Lower leg skin (tissue), 3 donors: Measurements from ENCODE around the gene PSMD4.

ENCODE experiments used
- CTCF ChIP-seq, 3 donors: fragments of 450-650 bp; IDR thresholded peaks; one replicate each; pipeline ENCODE4 v1.5.1; 2016; ENCODE audit warnings: antibody characterized with exemption in 3 of 3, mild to moderate bottlenecking in 3 of 3, moderate library complexity in 2 of 3
- POLR2A ChIP-seq, 2 donors: fragments of 450-650 bp; IDR thresholded peaks; one replicate each; pipeline ENCODE4 v1.6.1; 2016 to 2017; ENCODE audit warnings: antibody characterized with exemption in 2 of 2, mild to moderate bottlenecking in 1 of 2, moderate library complexity in 1 of 2

GRCh38 chr1:151267760-151268159 lies 13.2 kb downstream of the PSMD4 start:
- TF ChIP-seq CTCF (IDR thresholded peaks at IDR 0.05) (no peak), POLR2A (IDR thresholded peaks at IDR 0.05) (no peak)
